RWPE1 (cell line): ENCODE measurements around the gene STK38.

Experiments
- CTCF ChIA-PET: fragments of 350-600 bp; sonication (Branson Sonifier 250); formaldehyde crosslinking; extraction: SDS; loops from one replicate; lab custom pipeline; 2021; lab: Yijun Ruan, JAX
- POLR2A ChIA-PET: fragments of 400-600 bp; formaldehyde crosslinking; extraction: SDS; loops from one replicate; lab custom pipeline; 2020; ENCODE audit warnings: antibody characterized with exemption; ENCODE audit not compliant: low non-redundant PET; lab: Yijun Ruan, JAX
- DNase-seq: peaks from one replicate; pipeline ENCODE4 v3.0.0; 2012; ENCODE audit warnings: low spot score
- H3K27ac ChIP-seq: fragments of 450-650 bp; 2 replicates; pipeline ENCODE4 v1.5.1; 2017
- CTCF ChIP-seq: fragments of 450-650 bp; conservative IDR thresholded peaks from 2 replicates; pipeline ENCODE4 v1.5.1; 2017; ENCODE audit warnings: low read depth, mild to moderate bottlenecking

STK38 gene

GRCh38 chr6:36517408-36517807 is 29.9 kb downstream of the STK38 start:
- ChIA-PET CTCF (no interaction called here), POLR2A (interaction anchor here (0.6 kb wide), 1 partner anchor 110 kb away, joined by 3 read pairs; no protein-coding TSS in a partner anchor)
- DNase-seq, result no peak
- H3K27ac ChIP-seq, result no peak overlapping the region
- TF ChIP-seq CTCF, result no peak

- DNase-seq, result no peak
- CTCF ChIA-PET, result no interaction called here
- POLR2A ChIA-PET, result interaction anchor here (0.6 kb wide), 1 partner anchor 111 kb away, joined by 3 read pairs; no protein-coding TSS in a partner anchor
- TF ChIP-seq CTCF, result no peak
- H3K27ac ChIP-seq, result no peak overlapping the region
Measured at GRCh38 chr6:36516988-36517387, 30.3 kb downstream of the STK38 start.

GRCh38 chr6:36516559-36516958 is 30.7 kb downstream of the STK38 start:
- ChIA-PET CTCF (no interaction called here), POLR2A (no interaction called here)
- no peak overlapping the region for H3K27ac ChIP-seq
- no peak for DNase-seq
- no peak for TF ChIP-seq CTCF

GRCh38 chr6:36515844-36516243 is 31.4 kb downstream of the STK38 start:
- no peak for DNase-seq
- no peak overlapping the region for H3K27ac ChIP-seq
- TF ChIP-seq CTCF, result no peak
- CTCF ChIA-PET, result no interaction called here
- POLR2A ChIA-PET, result interaction anchor here (0.6 to 0.7 kb wide), 2 partner anchors 26 to 74 kb away, joined by 4 read pairs; no protein-coding TSS in a partner anchor

GRCh38 chr6:36514554-36515456 is 32.5 kb downstream of the STK38 start:
- CTCF ChIA-PET, result interaction anchor here (0.7 kb wide), 1 partner anchor 1496 kb away, joined by 6 read pairs; no protein-coding TSS in a partner anchor
- TF ChIP-seq CTCF, result no peak
- DNase-seq, result peak; percentile 25
- H3K27ac ChIP-seq, result no peak overlapping the region
- POLR2A ChIA-PET, result interaction anchor here (0.6 kb wide), 2 partner anchors 172 to 574 kb away, joined by 8 read pairs; no protein-coding TSS in a partner anchor

- H3K27ac ChIP-seq, result no peak overlapping the region
- CTCF ChIA-PET, result no interaction called here
- DNase-seq, result no peak
- POLR2A ChIA-PET, result no interaction called here
- TF ChIP-seq CTCF, result no peak
Measured at GRCh38 chr6:36510365-36510764, 36.9 kb downstream of the STK38 start.
